Right renal pelvis (tissue), 4 donors: Measurements from ENCODE around the gene C1QTNF7. TPM values are rescaled to one million over a fixed set of nuclear protein-coding genes. Genes with fewer than 3 reads are reported as not detected.

ENCODE experiments used
- DNase-seq, 4 donors: peaks; one replicate each; pipeline ENCODE4 v3.0.0-alpha.2; 2013; ENCODE audit warnings: low read depth in 4 of 4, low spot score in 3 of 4, missing footprints in 1 of 4
- polyA plus RNA-seq, 4 donors: library from polyadenylated mRNA; unstranded; fragments of 120-200 nt; gene quantifications; one replicate each; pipeline ENCODE4 v1.2.1, GENCODE V29; 2013; ENCODE audit not compliant: insufficient read length in 4 of 4

The C1QTNF7 gene
- polyA plus RNA-seq, 4 donors, result 19.8 to 28.6 (median 23.8) TPM

- DNase-seq, result no peak
These were observed 24.3 kb downstream of the C1QTNF7 start for GRCh38 chr4:15451866-15452765.

GRCh38 chr4:15455290-15455689, 27.5 kb downstream of the C1QTNF7 start:
- no peak for DNase-seq

- peak in 2 of 4 donors; percentile 54 to 62 for DNase-seq
These were observed 29.8 kb downstream of the C1QTNF7 start for GRCh38 chr4:15457406-15458201.

GRCh38 chr4:15458616-15459015, 30.8 kb downstream of the C1QTNF7 start:
- no peak for DNase-seq

- no peak for DNase-seq
These were observed 31.9 kb downstream of the C1QTNF7 start for GRCh38 chr4:15459706-15460105.

- no peak for DNase-seq
These were observed 38.8 kb downstream of the C1QTNF7 start for GRCh38 chr4:15466596-15466995.

- peak in 2 of 4 donors; percentile 47 to 53 for DNase-seq
These were observed 41.7 kb downstream of the C1QTNF7 start, which contains the start of gene CC2D2A for GRCh38 chr4:15469402-15470127. Gene CC2D2A, plus strand, starts transcription at chr4:15469882. Its CDS starts 6,051 bp downstream, at chr4:15475933.

GRCh38 chr4:15470128-15470475, 42.3 kb downstream of the C1QTNF7 start:
- peak in 1 of 4 donors; percentile 36 for DNase-seq

GRCh38 chr4:15476396-15476795, 48.6 kb downstream of the C1QTNF7 start:
- DNase-seq, result no peak

- no peak for DNase-seq
These were observed 50.9 kb downstream of the C1QTNF7 start for GRCh38 chr4:15478724-15479088.

GRCh38 chr4:15479089-15479912, 51.5 kb downstream of the C1QTNF7 start:
- peak; percentile 82 to 86 (median 84) for DNase-seq

GRCh38 chr4:15479913-15480185, 52.0 kb downstream of the C1QTNF7 start:
- no peak for DNase-seq

- no peak for DNase-seq
These were observed 54.3 kb downstream of the C1QTNF7 start for GRCh38 chr4:15481961-15482745.

GRCh38 chr4:15482842-15483241, 55.0 kb downstream of the C1QTNF7 start:
- no peak for DNase-seq

GRCh38 chr4:15488136-15488535, 60.3 kb downstream of the C1QTNF7 start:
- no peak for DNase-seq

GRCh38 chr4:15488658-15489470, 61.0 kb downstream of the C1QTNF7 start:
- DNase-seq, result peak in 1 of 4 donors; percentile 12

- DNase-seq, result no peak
These were observed 61.7 kb downstream of the C1QTNF7 start for GRCh38 chr4:15489551-15489950.

GRCh38 chr4:15493411-15493810, 65.6 kb downstream of the C1QTNF7 start:
- no peak for DNase-seq

- no peak for DNase-seq
These were observed 67.8 kb downstream of the C1QTNF7 start for GRCh38 chr4:15495621-15496020.
